ENCODE data around the gene LMX1A. TPM values are rescaled to one million over a fixed set of nuclear protein-coding genes. Genes with fewer than 3 reads are reported as not detected.

Gene LMX1A
- total RNA-seq, 1 experiment from 2014 or later, result not detected

DNA sequence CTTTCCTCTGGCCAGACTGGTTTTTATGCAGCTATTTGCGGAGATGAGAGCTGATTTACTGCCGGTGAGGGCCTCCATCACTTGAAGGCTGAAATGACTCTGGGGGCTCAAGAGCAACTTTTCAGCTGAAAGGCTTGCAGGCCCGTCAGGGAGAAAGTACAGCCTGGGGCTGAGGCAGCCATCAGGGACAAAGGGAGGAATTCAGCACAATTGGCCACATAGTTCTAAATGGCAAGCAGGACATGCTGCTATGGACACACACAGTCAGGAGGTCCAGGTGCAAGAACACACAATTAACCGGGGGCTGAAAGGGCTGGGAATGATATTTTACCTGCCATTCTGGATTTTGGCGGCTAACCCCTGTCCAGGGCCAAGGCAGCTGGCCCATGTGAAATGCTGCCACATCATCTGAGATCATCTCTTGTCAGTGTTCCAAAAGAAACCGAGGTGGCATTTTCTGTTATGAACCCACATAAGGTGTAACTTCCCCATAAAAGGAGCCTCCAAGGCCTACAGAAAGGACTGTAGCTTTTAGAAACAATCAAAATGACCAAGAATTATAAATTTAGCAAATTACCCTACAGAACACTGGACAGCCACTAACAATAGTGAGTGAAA is 58.2 kb downstream of the LMX1A start:
- in situ Hi-C loops (cut with HindIII; ENCODE audit: low pct_unique_long_range_greater_than_20kb, low sequenced_read_pairs), result no loop called here
- intact Hi-C loops (cut with micrococcal nuclease; ENCODE audit: unreplicated experiment), result no loop called here
- TF ChIP-seq TCF7L2 (IDR thresholded peaks at IDR 0.05; ENCODE audit: low read depth, low read length), result no peak
- ChIA-PET POLR2A (no interaction called here), CTCF (no interaction called here)
- no peaks in the 10 kb centered on the region for H3K36me3 ChIP-seq (ENCODE audit: control insufficient read depth, insufficient read depth, low read length)
- no peaks in the 10 kb centered on the region for H3K27me3 ChIP-seq (ENCODE audit: control insufficient read depth, insufficient read depth, low read length)
- no peak for DNase-seq (ENCODE audit: low read depth, low spot score)
- no TSS peak for BruUV-seq (replicated peaks)
- no peaks in the 10 kb centered on the region for H3K9me3 ChIP-seq (ENCODE audit: control insufficient read depth, insufficient read depth, low read depth, low read length)
- no peak overlapping the region for H3K4me3 ChIP-seq (ENCODE audit: low read depth in 2 of 2, low read length in 2 of 2)
- no peak overlapping the region for H3K27ac ChIP-seq (ENCODE audit: low read length)
- H3K4me1 ChIP-seq (ENCODE audit: control insufficient read depth, insufficient read depth, low read length), result no peaks in the 10 kb centered on the region
- ATAC-seq, result no peak

- H3K27ac ChIP-seq (ENCODE audit: low read length), result no peak overlapping the region
- no peaks in the 10 kb centered on the region for H3K9me3 ChIP-seq (ENCODE audit: control insufficient read depth, insufficient read depth, low read depth, low read length)
- POLR2A ChIA-PET, result no interaction called here
- DNase-seq (ENCODE audit: low read depth, low spot score) (no peak), ATAC-seq (no peak)
- no peaks in the 10 kb centered on the region for H3K36me3 ChIP-seq (ENCODE audit: control insufficient read depth, insufficient read depth, low read length)
- BruUV-seq (replicated peaks), result no TSS peak
- intact Hi-C loops (cut with micrococcal nuclease; ENCODE audit: unreplicated experiment), result no loop called here
- CTCF ChIA-PET, result no interaction called here
- H3K27me3 ChIP-seq (ENCODE audit: control insufficient read depth, insufficient read depth, low read length), result no peaks in the 10 kb centered on the region
- H3K4me3 ChIP-seq (ENCODE audit: low read depth in 2 of 2, low read length in 2 of 2), result no peak overlapping the region
- no peaks in the 10 kb centered on the region for H3K4me1 ChIP-seq (ENCODE audit: control insufficient read depth, insufficient read depth, low read length)
- TF ChIP-seq, protein P1, sequence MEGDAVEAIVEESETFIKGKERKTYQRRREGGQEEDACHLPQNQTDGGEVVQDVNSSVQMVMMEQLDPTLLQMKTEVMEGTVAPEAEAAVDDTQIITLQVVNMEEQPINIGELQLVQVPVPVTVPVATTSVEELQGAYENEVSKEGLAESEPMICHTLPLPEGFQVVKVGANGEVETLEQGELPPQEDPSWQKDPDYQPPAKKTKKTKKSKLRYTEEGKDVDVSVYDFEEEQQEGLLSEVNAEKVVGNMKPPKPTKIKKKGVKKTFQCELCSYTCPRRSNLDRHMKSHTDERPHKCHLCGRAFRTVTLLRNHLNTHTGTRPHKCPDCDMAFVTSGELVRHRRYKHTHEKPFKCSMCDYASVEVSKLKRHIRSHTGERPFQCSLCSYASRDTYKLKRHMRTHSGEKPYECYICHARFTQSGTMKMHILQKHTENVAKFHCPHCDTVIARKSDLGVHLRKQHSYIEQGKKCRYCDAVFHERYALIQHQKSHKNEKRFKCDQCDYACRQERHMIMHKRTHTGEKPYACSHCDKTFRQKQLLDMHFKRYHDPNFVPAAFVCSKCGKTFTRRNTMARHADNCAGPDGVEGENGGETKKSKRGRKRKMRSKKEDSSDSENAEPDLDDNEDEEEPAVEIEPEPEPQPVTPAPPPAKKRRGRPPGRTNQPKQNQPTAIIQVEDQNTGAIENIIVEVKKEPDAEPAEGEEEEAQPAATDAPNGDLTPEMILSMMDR (IDR thresholded peaks at IDR 0.05), result no peak
- TF ChIP-seq TCF7L2 (IDR thresholded peaks at IDR 0.05; ENCODE audit: low read depth, low read length), result no peak
- TF ChIP-seq SIN3A (IDR thresholded peaks at IDR 0.05; ENCODE audit: borderline replicate concordance, insufficient read depth, low read depth, low read length), result no peak
- no peak for TF ChIP-seq POLR2AphosphoS5 (IDR thresholded peaks at IDR 0.05; ENCODE audit: low read depth, low read length)
- in situ Hi-C loops (cut with HindIII; ENCODE audit: low pct_unique_long_range_greater_than_20kb, low sequenced_read_pairs), result no loop called here
These were observed 60.3 kb downstream of the LMX1A start for GRCh38 chr1:165296205-165296604.

DNA sequence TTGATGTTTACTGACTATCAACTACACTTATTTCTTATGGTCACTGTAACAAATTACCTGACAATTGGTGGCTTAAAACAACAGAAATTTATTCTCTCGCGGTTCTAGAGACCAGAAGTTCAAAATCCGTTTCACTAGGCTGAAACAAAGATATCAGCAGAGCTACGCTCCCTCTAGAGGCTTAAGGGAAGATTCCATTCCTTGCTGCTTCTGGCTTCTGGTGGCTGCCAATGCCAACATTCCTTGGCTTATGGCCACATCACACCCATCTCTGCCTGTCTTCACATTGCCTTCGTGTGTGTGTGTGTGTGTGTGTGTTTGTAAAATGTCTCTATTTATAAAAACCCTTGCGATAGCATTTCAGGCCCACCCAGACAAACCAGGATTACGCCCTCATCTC is 66.4 kb downstream of the LMX1A start:
- no peak for DNase-seq (ENCODE audit: low read depth, low spot score)
- Histone ChIP-seq H3K27me3 (ENCODE audit: control insufficient read depth, insufficient read depth, low read length) (no peaks in the 10 kb centered on the region), H3K27ac (ENCODE audit: low read length) (no peak overlapping the region), H3K4me3 (ENCODE audit: low read depth in 2 of 2, low read length in 2 of 2) (no peak overlapping the region), H3K9me3 (ENCODE audit: control insufficient read depth, insufficient read depth, low read depth, low read length) (no peaks in the 10 kb centered on the region), H3K4me1 (ENCODE audit: control insufficient read depth, insufficient read depth, low read length) (no peaks in the 10 kb centered on the region), H3K36me3 (ENCODE audit: control insufficient read depth, insufficient read depth, low read length) (no peaks in the 10 kb centered on the region)
- CTCF ChIA-PET, result no interaction called here
- TF ChIP-seq POLR2AphosphoS5 (IDR thresholded peaks at IDR 0.05; ENCODE audit: low read depth, low read length), result no peak
- TF ChIP-seq, protein P1 (IDR thresholded peaks at IDR 0.05), result peak; percentile 53
- intact Hi-C loops (cut with micrococcal nuclease; ENCODE audit: unreplicated experiment) (no loop called here), in situ Hi-C loops (cut with HindIII; ENCODE audit: low pct_unique_long_range_greater_than_20kb, low sequenced_read_pairs) (no loop called here)
- BruUV-seq (replicated peaks), result no TSS peak
- POLR2A ChIA-PET, result no interaction called here
- ATAC-seq, result 0 out of 2 replicates have a peak, but pooled peaks have one; percentile 70

DNA sequence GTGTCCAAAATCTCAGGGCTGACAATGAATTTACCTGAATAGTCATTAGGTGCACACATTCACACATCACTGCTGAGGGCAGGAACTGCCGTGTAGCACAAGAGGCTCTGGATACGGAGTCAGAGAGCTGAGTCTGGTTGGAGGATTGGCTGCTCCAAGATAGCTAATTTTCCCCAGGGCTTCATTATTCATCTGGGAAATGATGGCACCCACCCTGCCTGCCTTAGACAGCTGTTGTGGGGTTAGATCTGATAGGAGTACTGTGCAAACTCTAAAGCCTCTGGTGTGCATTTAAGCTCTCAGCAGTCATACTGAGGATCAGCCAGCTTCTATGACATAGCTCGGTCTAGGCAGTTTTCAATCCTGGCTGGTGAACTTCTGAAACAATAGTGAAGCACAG is 67.0 kb downstream of the LMX1A start:
- no peak overlapping the region for H3K27ac ChIP-seq (ENCODE audit: low read length)
- DNase-seq (ENCODE audit: low read depth, low spot score), result no peak
- no TSS peak for BruUV-seq (replicated peaks)
- CTCF ChIA-PET, result no interaction called here
- H3K4me1 ChIP-seq (ENCODE audit: control insufficient read depth, insufficient read depth, low read length), result no peaks in the 10 kb centered on the region
- intact Hi-C loops (cut with micrococcal nuclease; ENCODE audit: unreplicated experiment) (no loop called here), in situ Hi-C loops (cut with HindIII; ENCODE audit: low pct_unique_long_range_greater_than_20kb, low sequenced_read_pairs) (no loop called here)
- no peaks in the 10 kb centered on the region for H3K9me3 ChIP-seq (ENCODE audit: control insufficient read depth, insufficient read depth, low read depth, low read length)
- no peaks in the 10 kb centered on the region for H3K27me3 ChIP-seq (ENCODE audit: control insufficient read depth, insufficient read depth, low read length)
- POLR2A ChIA-PET, result no interaction called here
- no peak for TF ChIP-seq SIN3A (IDR thresholded peaks at IDR 0.05; ENCODE audit: borderline replicate concordance, insufficient read depth, low read depth, low read length)
- TF ChIP-seq, protein P1 (IDR thresholded peaks at IDR 0.05), result no peak
- no peak for ATAC-seq
- H3K4me3 ChIP-seq (ENCODE audit: low read depth in 2 of 2, low read length in 2 of 2), result no peak overlapping the region
- no peaks in the 10 kb centered on the region for H3K36me3 ChIP-seq (ENCODE audit: control insufficient read depth, insufficient read depth, low read length)

Measured in Panc1 (cell line).